Measurements from ENCODE around the gene ZBTB21. TPM values are rescaled to one million over a fixed set of nuclear protein-coding genes. Genes with fewer than 3 reads are reported as not detected.
A peak's percentile ranks its signal among the peaks of the same experiment; 100 is the strongest.

ZBTB21 gene
- total and polyA plus RNA-seq, 2 experiments from 2014 or later: 10.7 TPM

DNA sequence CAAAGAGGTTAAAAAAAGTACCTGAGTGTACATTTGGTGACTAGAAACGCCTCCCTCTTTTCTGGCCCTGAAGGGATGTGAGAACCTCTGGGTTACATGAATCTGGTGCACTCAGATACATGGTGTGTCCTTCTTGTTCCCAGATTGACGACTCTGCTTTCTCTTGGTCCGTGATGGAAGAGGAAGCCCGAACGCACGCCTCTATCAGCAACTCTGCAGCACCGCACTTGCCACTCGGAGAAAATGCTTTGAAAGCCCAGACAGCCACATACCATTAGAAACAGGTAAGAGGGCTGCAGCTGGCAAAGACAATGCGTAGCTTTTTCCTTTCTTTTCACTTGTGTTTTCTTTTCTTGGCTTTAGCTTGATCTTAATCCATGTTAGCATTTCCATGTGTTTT is 21.1 kb upstream of the ZBTB21 start:
- no peaks in the 10 kb centered on the region for H3K36me3 ChIP-seq (ENCODE audit: low read depth)
- H3K27ac ChIP-seq: no peak overlapping the region
- no peaks in the 10 kb centered on the region for H4K20me1 ChIP-seq (ENCODE audit: insufficient read depth)
- no peak overlapping the region for H3K4me3 ChIP-seq
- H3K79me2 ChIP-seq (ENCODE audit: insufficient read depth): no peaks in the 10 kb centered on the region
- in situ Hi-C loops (cut with MboI): no loop called here
- no peak overlapping the region for H3K9ac ChIP-seq
- H3K27me3 ChIP-seq (replicated peaks; ENCODE audit: insufficient read depth): no peaks in the 10 kb centered on the region
- 88 to 90% methylated on average over 9 of the region's 9 CpGs for WGBS, 2 experiments (ENCODE audit: low coverage in 1 of 2, low lambda C conversion rate in 2 of 2, missing lambda C conversion rate in 2 of 2)
- H2AFZ ChIP-seq: no peak overlapping the region
- H3K9me2 ChIP-seq (ENCODE audit: insufficient read depth): no peaks in the 10 kb centered on the region
- DNase-seq: no peak
- no peaks in the 10 kb centered on the region for H3F3A ChIP-seq (ENCODE audit: insufficient read depth)
- H3K4me2 ChIP-seq (ENCODE audit: unreplicated experiment): no peak overlapping the region
- no peaks in the 10 kb centered on the region for H3K9me3 ChIP-seq (ENCODE audit: low read depth)
- H3K4me1 ChIP-seq (ENCODE audit: insufficient read depth): no peaks in the 10 kb centered on the region
- TF ChIP-seq EZH2 (IDR thresholded peaks at IDR 0.05; ENCODE audit: insufficient read depth, poor library complexity, severe bottlenecking): no peak
- no peak for TF ChIP-seq EZH2phosphoT487 (IDR thresholded peaks at IDR 0.05; ENCODE audit: insufficient read depth, low read depth)

- H3F3A ChIP-seq (ENCODE audit: insufficient read depth): no peaks in the 10 kb centered on the region
- no peaks in the 10 kb centered on the region for H3K27me3 ChIP-seq (replicated peaks; ENCODE audit: insufficient read depth)
- H3K4me2 ChIP-seq (ENCODE audit: unreplicated experiment): no peak overlapping the region
- no peak overlapping the region for H3K4me3 ChIP-seq
- no peaks in the 10 kb centered on the region for H3K79me2 ChIP-seq (ENCODE audit: insufficient read depth)
- H3K9ac ChIP-seq: no peak overlapping the region
- H2AFZ ChIP-seq: no peak overlapping the region
- H3K36me3 ChIP-seq (ENCODE audit: low read depth): no peaks in the 10 kb centered on the region
- in situ Hi-C loops (cut with MboI): no loop called here
- 77 to 88% methylated on average over 4 of the region's 4 CpGs for WGBS, 2 experiments (ENCODE audit: low coverage in 1 of 2, low lambda C conversion rate in 2 of 2, missing lambda C conversion rate in 2 of 2)
- DNase-seq: no peak
- no peaks in the 10 kb centered on the region for H4K20me1 ChIP-seq (ENCODE audit: insufficient read depth)
- peaks cover 5% of the 10 kb centered on the region; the same call in 1 of the 2 replicates for H3K4me1 ChIP-seq (ENCODE audit: insufficient read depth)
- no peaks in the 10 kb centered on the region for H3K9me2 ChIP-seq (ENCODE audit: insufficient read depth)
- TF ChIP-seq EZH2 (IDR thresholded peaks at IDR 0.05; ENCODE audit: insufficient read depth, poor library complexity, severe bottlenecking): no peak
- TF ChIP-seq EZH2phosphoT487 (IDR thresholded peaks at IDR 0.05; ENCODE audit: insufficient read depth, low read depth): no peak
- H3K27ac ChIP-seq: no peak overlapping the region
- no peaks in the 10 kb centered on the region for H3K9me3 ChIP-seq (ENCODE audit: low read depth)
These were observed 20.2 kb upstream of the ZBTB21 start for GRCh38 chr21:42030311-42030710.

- no peak overlapping the region for H3K4me3 ChIP-seq
- WGBS, 2 experiments (ENCODE audit: low coverage in 1 of 2, low lambda C conversion rate in 2 of 2, missing lambda C conversion rate in 2 of 2): 88 to 94% methylated on average over 9 of the region's 9 CpGs
- H3K4me2 ChIP-seq (ENCODE audit: unreplicated experiment): no peak overlapping the region
- no peaks in the 10 kb centered on the region for H3K79me2 ChIP-seq (ENCODE audit: insufficient read depth)
- no peaks in the 10 kb centered on the region for H4K20me1 ChIP-seq (ENCODE audit: insufficient read depth)
- H2AFZ ChIP-seq: no peak overlapping the region
- no peaks in the 10 kb centered on the region for H3K9me3 ChIP-seq (ENCODE audit: low read depth)
- H3K4me1 ChIP-seq (ENCODE audit: insufficient read depth): peaks cover 9% of the 10 kb centered on the region; the same call in 1 of the 2 replicates
- no peaks in the 10 kb centered on the region for H3K27me3 ChIP-seq (replicated peaks; ENCODE audit: insufficient read depth)
- H3K36me3 ChIP-seq (ENCODE audit: low read depth): no peaks in the 10 kb centered on the region
- no peak for DNase-seq
- H3K27ac ChIP-seq: no peak overlapping the region
- H3F3A ChIP-seq (ENCODE audit: insufficient read depth): no peaks in the 10 kb centered on the region
- no peak overlapping the region for H3K9ac ChIP-seq
- H3K9me2 ChIP-seq (ENCODE audit: insufficient read depth): no peaks in the 10 kb centered on the region
- TF ChIP-seq EZH2 (IDR thresholded peaks at IDR 0.05; ENCODE audit: insufficient read depth, poor library complexity, severe bottlenecking): no peak
- TF ChIP-seq EZH2phosphoT487 (IDR thresholded peaks at IDR 0.05; ENCODE audit: insufficient read depth, low read depth): no peak
- in situ Hi-C loops (cut with MboI): no loop called here
These were observed 18.7 kb upstream of the ZBTB21 start for GRCh38 chr21:42028766-42029425.

DNA sequence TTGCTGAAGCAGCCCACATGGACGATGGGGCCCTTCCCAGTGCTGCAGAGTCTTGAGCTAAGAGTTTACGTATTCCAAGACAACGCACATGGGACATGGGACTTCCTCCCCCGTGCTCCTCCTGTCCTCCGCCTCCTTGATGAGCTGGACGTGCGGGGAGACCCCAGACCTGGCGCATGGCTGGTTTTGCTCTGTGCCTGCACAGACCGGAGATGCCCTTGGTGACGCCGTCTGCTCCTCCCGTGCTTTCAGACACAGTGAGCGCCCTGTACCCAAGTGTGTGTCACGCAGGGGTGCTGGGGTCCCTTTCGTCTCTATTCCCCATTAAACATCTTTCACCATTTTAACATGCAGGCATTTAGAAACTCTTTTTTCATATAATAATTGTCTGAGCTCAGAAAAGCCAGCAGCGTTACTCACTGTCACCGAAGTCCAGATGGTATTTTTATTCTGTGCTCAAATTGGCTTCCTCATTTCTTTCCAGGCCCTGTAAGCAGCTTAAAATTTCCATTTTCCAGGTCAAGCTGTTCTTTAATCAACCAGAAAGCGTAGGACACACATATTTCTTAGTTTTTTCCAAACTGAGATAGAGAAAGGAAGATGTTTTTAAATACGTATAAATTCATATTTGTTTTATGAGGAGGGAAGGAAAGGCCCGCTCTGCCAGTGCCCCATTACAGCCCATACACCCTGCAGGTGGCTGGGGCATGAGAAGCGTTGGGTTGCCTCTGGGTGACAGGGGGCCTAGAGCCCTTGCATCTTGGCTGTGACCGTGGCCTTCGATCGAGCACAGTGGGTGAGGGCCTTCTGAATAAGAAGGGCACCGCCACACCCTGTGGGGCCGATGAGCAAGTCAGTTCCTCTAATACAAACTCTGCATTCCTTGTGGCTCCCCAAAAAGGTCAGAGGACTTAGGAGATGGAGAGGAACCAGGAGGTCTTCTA is 17.9 kb upstream of the ZBTB21 start:
- H3K4me1 ChIP-seq (ENCODE audit: insufficient read depth): peaks cover 9% of the 10 kb centered on the region; the same call in 1 of the 2 replicates
- H3K9me3 ChIP-seq (ENCODE audit: low read depth): no peaks in the 10 kb centered on the region
- no peak overlapping the region for H3K4me2 ChIP-seq (ENCODE audit: unreplicated experiment)
- no peaks in the 10 kb centered on the region for H3K27me3 ChIP-seq (replicated peaks; ENCODE audit: insufficient read depth)
- peak overlapping the region; percentile 34; the same call in 1 of the 2 replicates for H2AFZ ChIP-seq
- H3K79me2 ChIP-seq (ENCODE audit: insufficient read depth): no peaks in the 10 kb centered on the region
- no peaks in the 10 kb centered on the region for H3K9me2 ChIP-seq (ENCODE audit: insufficient read depth)
- 47 to 49% methylated on average over 26 of the region's 26 CpGs for WGBS, 2 experiments (ENCODE audit: low coverage in 1 of 2, low lambda C conversion rate in 2 of 2, missing lambda C conversion rate in 2 of 2)
- in situ Hi-C loops (cut with MboI): no loop called here
- peak; percentile 25 for DNase-seq
- no peaks in the 10 kb centered on the region for H3K36me3 ChIP-seq (ENCODE audit: low read depth)
- H4K20me1 ChIP-seq (ENCODE audit: insufficient read depth): no peaks in the 10 kb centered on the region
- no peak overlapping the region for H3K4me3 ChIP-seq
- no peaks in the 10 kb centered on the region for H3F3A ChIP-seq (ENCODE audit: insufficient read depth)
- H3K9ac ChIP-seq: no peak overlapping the region
- no peak overlapping the region for H3K27ac ChIP-seq
- no peak for TF ChIP-seq EZH2 (IDR thresholded peaks at IDR 0.05; ENCODE audit: insufficient read depth, poor library complexity, severe bottlenecking)
- no peak for TF ChIP-seq EZH2phosphoT487 (IDR thresholded peaks at IDR 0.05; ENCODE audit: insufficient read depth, low read depth)

All from GM23248 (cell line).